OCI-LY3 (cell line): Measurements from ENCODE around the gene EDEM1.

Experiments
- H2AFZ ChIP-seq: fragments of 200-600, 300-600 bp; shearing (Covaris generic); 2 replicates; pipeline ENCODE4 v1.6.0; 2014; ENCODE audit warnings: antibody characterized with exemption, low read depth, low read length
- H3K27ac ChIP-seq: fragments of 200-600, 300-600 bp; sonication (generic); 2 replicates; pipeline ENCODE4 v1.5.1; 2014; ENCODE audit warnings: mild to moderate bottlenecking, low read length, moderate library complexity, mixed read lengths
- H3K27me3 ChIP-seq: fragments of 200-600, 300-600 bp; sonication (generic); 2 replicates; pipeline ENCODE4 v1.6.1; 2014; ENCODE audit warnings: low read depth, low read length, mixed read lengths
- H3K36me3 ChIP-seq: fragments of 200-600, 300-600 bp; sonication (generic); replicated peaks from 2 replicates; pipeline ENCODE3; 2014; ENCODE audit warnings: low read depth, low read length, mixed read lengths
- H3K4me1 ChIP-seq: fragments of 300-600, 200-600 bp; sonication (generic); 2 replicates; pipeline ENCODE4 v1.6.1; 2014; ENCODE audit warnings: low read length, mixed read lengths
- H3K4me2 ChIP-seq: fragments of 200-600, 300-600 bp; sonication (generic); 2 replicates; pipeline ENCODE4 v1.6.1; 2014; ENCODE audit warnings: low read length, mixed read lengths
- H3K4me3 ChIP-seq: fragments of 300-600, 200-600 bp; sonication (generic); 2 replicates; pipeline ENCODE4 v1.5.1; 2014; ENCODE audit warnings: antibody characterized with exemption, mild to moderate bottlenecking, low read length, moderate library complexity
- H3K79me2 ChIP-seq: fragments of 300-600, 200-600 bp; shearing (Covaris generic); 2 replicates; pipeline ENCODE4 v1.6.1; 2014; ENCODE audit warnings: mild to moderate bottlenecking, low read length, mixed read lengths
- H3K9ac ChIP-seq: fragments of 300-600, 200-600 bp; shearing (Covaris generic); 2 replicates; pipeline ENCODE4 v1.6.0; 2014; ENCODE audit warnings: mild to moderate bottlenecking, low read length, moderate library complexity
- H3K9me3 ChIP-seq: fragments of 200-600, 300-600 bp; shearing (Covaris generic); 2 replicates; pipeline ENCODE4 v1.6.1; 2014; ENCODE audit warnings: low read length, mixed read lengths; ENCODE audit not compliant: insufficient read depth
- H4K20me1 ChIP-seq: fragments of 200-600, 300-600 bp; sonication (generic); 2 replicates; pipeline ENCODE4 v1.6.1; 2016; ENCODE audit warnings: low read length, mixed read lengths; ENCODE audit not compliant: insufficient read depth
- EZH2phosphoT487 ChIP-seq: fragments of 200-600 bp; shearing (Covaris generic); IDR thresholded peaks from 2 replicates; pipeline ENCODE4 v1.6.1; 2018; ENCODE audit warnings: antibody characterized with exemption, mixed run types, low read depth
- TF ChIP-seq, protein P1 (sequence below): fragments of 200-600, 300-600 bp; sonication (generic); IDR thresholded peaks from 2 replicates; pipeline ENCODE4 v1.5.1; 2014; ENCODE audit warnings: antibody characterized with exemption, low read length, low read depth

Gene EDEM1

GRCh38 chr3:5166846-5167245 is 20.7 kb upstream of the EDEM1 start:
- peaks cover 72% of the 10 kb centered on the region for H3K79me2 ChIP-seq
- H3K9me3 ChIP-seq: no peaks in the 10 kb centered on the region
- H3K4me1 ChIP-seq: peaks cover 9% of the 10 kb centered on the region
- TF ChIP-seq, protein P1, sequence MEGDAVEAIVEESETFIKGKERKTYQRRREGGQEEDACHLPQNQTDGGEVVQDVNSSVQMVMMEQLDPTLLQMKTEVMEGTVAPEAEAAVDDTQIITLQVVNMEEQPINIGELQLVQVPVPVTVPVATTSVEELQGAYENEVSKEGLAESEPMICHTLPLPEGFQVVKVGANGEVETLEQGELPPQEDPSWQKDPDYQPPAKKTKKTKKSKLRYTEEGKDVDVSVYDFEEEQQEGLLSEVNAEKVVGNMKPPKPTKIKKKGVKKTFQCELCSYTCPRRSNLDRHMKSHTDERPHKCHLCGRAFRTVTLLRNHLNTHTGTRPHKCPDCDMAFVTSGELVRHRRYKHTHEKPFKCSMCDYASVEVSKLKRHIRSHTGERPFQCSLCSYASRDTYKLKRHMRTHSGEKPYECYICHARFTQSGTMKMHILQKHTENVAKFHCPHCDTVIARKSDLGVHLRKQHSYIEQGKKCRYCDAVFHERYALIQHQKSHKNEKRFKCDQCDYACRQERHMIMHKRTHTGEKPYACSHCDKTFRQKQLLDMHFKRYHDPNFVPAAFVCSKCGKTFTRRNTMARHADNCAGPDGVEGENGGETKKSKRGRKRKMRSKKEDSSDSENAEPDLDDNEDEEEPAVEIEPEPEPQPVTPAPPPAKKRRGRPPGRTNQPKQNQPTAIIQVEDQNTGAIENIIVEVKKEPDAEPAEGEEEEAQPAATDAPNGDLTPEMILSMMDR: no peak
- no peak for TF ChIP-seq EZH2phosphoT487
- H3K27me3 ChIP-seq: no peaks in the 10 kb centered on the region
- peaks cover 26% of the 10 kb centered on the region for H4K20me1 ChIP-seq
- no peaks in the 10 kb centered on the region for H3K36me3 ChIP-seq
- no peak overlapping the region for H2AFZ ChIP-seq
- no peak overlapping the region for H3K9ac ChIP-seq
- no peak overlapping the region for H3K4me2 ChIP-seq
- no peak overlapping the region for H3K27ac ChIP-seq
- H3K4me3 ChIP-seq: no peak overlapping the region

DNA sequence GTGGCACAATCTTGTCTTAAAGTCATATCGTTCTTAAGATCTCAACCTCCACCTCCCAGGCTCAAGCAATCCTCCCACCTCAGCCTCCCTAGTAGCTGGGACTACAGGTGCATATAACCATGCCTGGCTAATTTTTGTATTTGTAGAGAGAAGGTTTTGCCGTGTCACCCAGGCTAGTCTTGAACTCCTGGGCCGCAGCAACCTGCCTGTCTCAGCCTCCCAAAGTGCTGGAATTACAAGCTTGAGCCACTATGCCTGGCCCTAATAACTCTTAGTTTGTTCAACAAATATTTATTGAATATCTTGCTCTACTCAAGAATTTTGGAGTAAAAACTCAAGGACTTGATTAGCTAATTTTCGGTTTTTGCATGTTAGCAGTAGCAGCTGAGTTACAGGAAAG is 19.4 kb upstream of the EDEM1 start:
- no peak overlapping the region for H3K27ac ChIP-seq
- no peaks in the 10 kb centered on the region for H3K9me3 ChIP-seq
- no peak overlapping the region for H3K4me2 ChIP-seq
- peaks cover 21% of the 10 kb centered on the region; the same call in 1 of the 2 replicates for H4K20me1 ChIP-seq
- peaks cover 61% of the 10 kb centered on the region for H3K79me2 ChIP-seq
- peaks cover 9% of the 10 kb centered on the region for H3K4me1 ChIP-seq
- H3K4me3 ChIP-seq: no peak overlapping the region
- TF ChIP-seq, protein P1: no peak
- TF ChIP-seq EZH2phosphoT487: no peak
- H2AFZ ChIP-seq: no peak overlapping the region
- H3K27me3 ChIP-seq: no peaks in the 10 kb centered on the region
- no peak overlapping the region for H3K9ac ChIP-seq
- no peaks in the 10 kb centered on the region for H3K36me3 ChIP-seq

- TF ChIP-seq EZH2phosphoT487: no peak
- TF ChIP-seq, protein P1: no peak
- H3K4me3 ChIP-seq: no peak overlapping the region
- peaks cover 45% of the 10 kb centered on the region for H3K79me2 ChIP-seq
- peaks cover 21% of the 10 kb centered on the region; the same call in 1 of the 2 replicates for H4K20me1 ChIP-seq
- peaks cover 9% of the 10 kb centered on the region for H3K4me1 ChIP-seq
- no peaks in the 10 kb centered on the region for H3K9me3 ChIP-seq
- H2AFZ ChIP-seq: no peak overlapping the region
- H3K27me3 ChIP-seq: no peaks in the 10 kb centered on the region
- no peak overlapping the region for H3K27ac ChIP-seq
- peaks cover 7% of the 10 kb centered on the region for H3K36me3 ChIP-seq
- H3K4me2 ChIP-seq: 0 out of 2 replicates have a peak overlapping the region, but pooled peaks have one; percentile 4
- no peak overlapping the region for H3K9ac ChIP-seq
Measured at GRCh38 chr3:5169807-5170206, 17.7 kb upstream of the EDEM1 start.

- Histone ChIP-seq H3K27ac (no peak overlapping the region), H2AFZ (no peak overlapping the region), H4K20me1 (peaks cover 16% of the 10 kb centered on the region; the same call in 1 of the 2 replicates), H3K79me2 (peaks cover 35% of the 10 kb centered on the region), H3K27me3 (no peaks in the 10 kb centered on the region), H3K9ac (no peak overlapping the region), H3K4me1 (peaks cover 9% of the 10 kb centered on the region), H3K9me3 (no peaks in the 10 kb centered on the region), H3K4me2 (no peak overlapping the region), H3K4me3 (no peak overlapping the region), H3K36me3 (peaks cover 12% of the 10 kb centered on the region)
- no peak for TF ChIP-seq EZH2phosphoT487
- TF ChIP-seq, protein P1: no peak
Measured at GRCh38 chr3:5170975-5171374, 16.5 kb upstream of the EDEM1 start.
